Heart left ventricle (tissue), 16 donors: ENCODE results near the gene ARMC2. TPM values are rescaled to one million over a fixed set of nuclear protein-coding genes. Genes with fewer than 3 reads are reported as not detected.
"Not testable (repeated sequence)": the region's sequence is repeated elsewhere in the genome, so short reads cannot be mapped to it uniquely, and the experiment has no call there.

Source experiments
- ATAC-seq, 4 donors: fragments of 200-7000 bp; cut with Tn5 transposase; one replicate each; pipeline ENCODE4 v1.9.1; 2020 to 2022; ENCODE audit warnings: moderate library complexity in 4 of 4, mild to moderate bottlenecking in 3 of 4, moderate number of reproducible peaks in 1 of 4
- DNase-seq, 5 donors: peaks; one replicate each; pipeline ENCODE4 v3.0.0-alpha.2; 2020
- H3K27ac ChIP-seq, 12 donors: fragments of 200-600 bp; sonication (generic) in 4 of 12; one replicate each; pipeline versions ENCODE4 v1.5.0 to v1.8.0; 2016 to 2022; ENCODE audit warnings: mild to moderate bottlenecking in 2 of 12
- H3K27me3 ChIP-seq, 9 donors: fragments of 200-600 bp; sonication (generic) in 2 of 9; one replicate each; pipeline versions ENCODE4 v1.5.1 to v1.8.0; 2016 to 2022; ENCODE audit warnings: mild to moderate bottlenecking in 3 of 9
- H3K36me3 ChIP-seq, 9 donors: fragments of 200-600 bp; sonication (generic) in 2 of 9; one replicate each; pipeline versions ENCODE4 v1.5.0 to v1.8.0; 2018 to 2022; ENCODE audit warnings: mild to moderate bottlenecking in 2 of 9
- H3K4me1 ChIP-seq, 12 donors: fragments of 200-600 bp; sonication (generic) in 4 of 12; one replicate each; pipeline versions ENCODE4 v1.5.0 to v1.8.0; 2016 to 2022; ENCODE audit warnings: mild to moderate bottlenecking in 3 of 12
- H3K4me3 ChIP-seq, 12 donors: fragments of 200-600 bp; sonication (generic) in 4 of 12; one replicate each; pipeline versions ENCODE4 v1.5.0 to v1.8.0; 2017 to 2022; ENCODE audit warnings: mild to moderate bottlenecking in 9 of 12, moderate library complexity in 4 of 12
- H3K9me3 ChIP-seq, 12 donors: fragments of 200-600 bp; sonication (generic) in 4 of 12; one replicate each; pipeline versions ENCODE4 v1.5.0 to v1.8.0; 2016 to 2022; ENCODE audit warnings: mild to moderate bottlenecking in 1 of 12
- POLR2A ChIP-seq, 2 donors: fragments of 450-650 bp; IDR thresholded peaks; one replicate each; pipeline ENCODE4 v1.6.1; 2017; ENCODE audit warnings: antibody characterized with exemption in 2 of 2, mild to moderate bottlenecking in 2 of 2, moderate library complexity in 2 of 2
- WGBS, 4 donors: extraction: QIAGEN DNeasy Blood & Tissue Kit in 2 of 4; methylation state at CpG; one replicate each; pipeline versions ENCODE4 v1.1.5 to v1.1.7; 2013 to 2018; 5-methylcytosine and 5-hydroxymethylcytosine counted together
- intact Hi-C, 10 donors: fragments of 100-400 bp; cut with DNase I; formaldehyde crosslinking; loops; one replicate each; pipeline versions ENCODE4 v1.11.1 to v1.14.2; 2022
- polyA plus RNA-seq, 2 donors: library from polyadenylated mRNA; stranded (reverse); fragments of 200-250 nt; gene quantifications; one replicate each; pipeline ENCODE4 v1.2.3, GENCODE V29; 2013
- total RNA-seq, 9 donors: library from RNA; depleted of rRNA in 2 of 9; stranded (reverse); fragments of >200 nt in 2 of 9; fragmentation: NEBNext Ultra II Directional in 3 of 9; extraction: Animal tissue kit (Norgen Biotek cat#: 25700) in 3 of 9; gene quantifications; one replicate each; pipeline versions ENCODE4 v1.1.0 to v1.2.4, GENCODE V29; 2016 to 2023
- TF ChIP-seq, protein P1 (sequence below), 12 donors: fragments of 200-600 bp; sonication (generic) in 4 of 12; IDR thresholded peaks; one replicate each; pipeline versions ENCODE4 v1.5.0 to v1.8.0; 2018 to 2022; ENCODE audit warnings: antibody characterized with exemption in 12 of 12, mild to moderate bottlenecking in 5 of 12
- donor health status: ischemic (EF 13 %, LVEDD 7.1; RV severe dilation, severe dysfunction).
- donor health status: healthy with polysubstance abuse.
- donor health status: DM: no; HTN: yes; CAD: no.
- donor health status: DM: no; HTN: no; CAD: no.
- donor health status: ischemic (EF 25% LVEDD 6.9; RV normal size, moderate dysfunction).
- donor health status: ischemic (EF 25% LVEDD 5.7; RV mildly dilated, moderate dysfunction).
- donor health status: healthy.
- donor health status: DM: yes; HTN: yes; CAD: no.
- donor health status: ischemic (EF 35%, LVEDD 5.7; RV mildly dilated, moderate dysfunction).
- donor health status: nonischemic (EF 11% LVEDD 7.7; RV severe dilation, severe dysfunction).
- donor health status: DM: yes; HTN: yes; CAD: no.
- donor health status: PGD.
- donor health status: ischemic (EF 29% LVEDD 5.4; RV normal size, mild dysfunction).
- donor health status: nonischemic (EF 23%, LVEDD 6.1; RV moderate dilation, normal function).

Gene ARMC2
- total and polyA plus RNA-seq, 11 donors = 3.1 to 18.0 (median 9.2) TPM

DNA sequence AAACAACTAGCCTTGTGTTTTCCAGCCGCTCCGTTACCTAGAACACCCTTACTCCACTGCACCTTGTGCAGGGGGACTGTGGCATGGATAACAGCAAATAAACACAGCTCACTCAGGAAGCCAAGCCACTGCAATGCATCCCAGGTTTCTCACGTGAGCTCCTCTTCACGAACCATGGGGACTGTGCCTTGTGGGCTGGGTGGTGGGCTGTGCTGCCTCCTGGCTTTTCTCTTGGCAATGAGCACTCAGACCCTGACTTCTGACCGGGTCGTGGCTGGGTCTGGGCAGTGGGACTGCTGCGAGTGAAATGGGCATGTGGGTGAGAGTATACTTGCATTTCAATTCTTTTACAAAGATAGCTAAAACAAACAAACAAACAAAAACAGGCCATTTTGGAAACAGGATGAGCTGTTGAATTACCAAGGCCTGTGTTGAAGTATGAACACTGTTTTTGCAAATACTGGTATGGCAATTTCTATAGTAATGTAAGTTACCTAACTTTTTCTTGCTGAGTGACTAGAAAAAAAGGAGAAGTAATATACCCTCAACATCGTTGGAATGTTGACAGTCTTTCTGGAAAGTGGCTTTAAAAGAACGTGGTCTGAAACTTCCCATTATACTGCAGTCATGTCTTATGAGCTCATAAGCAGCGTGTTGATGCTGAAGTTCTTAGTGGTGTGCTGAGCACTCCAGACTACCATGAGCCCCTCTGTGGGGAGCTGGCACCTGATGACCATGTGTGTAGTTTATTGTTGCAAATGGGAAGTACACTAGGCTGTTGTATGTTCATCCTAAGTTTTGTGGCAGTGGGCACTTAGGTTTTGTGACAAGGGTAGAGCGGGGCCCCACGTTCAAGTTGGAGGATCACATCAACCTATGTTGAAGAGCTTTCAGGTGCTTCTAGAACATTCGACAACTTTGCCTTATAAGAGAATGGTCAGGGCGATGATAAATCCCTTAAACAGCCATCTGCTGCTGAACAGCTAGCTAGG is 120.4 kb downstream of the ARMC2 start:
- H3K27me3 ChIP-seq = no peaks in the 10 kb centered on the region
- H3K4me3 ChIP-seq = no peak overlapping the region
- no peak for DNase-seq
- no peaks in the 10 kb centered on the region for H3K9me3 ChIP-seq
- peak overlapping the region in 11 of 12 donors; percentile 44 to 88 (median 74) for H3K27ac ChIP-seq
- ATAC-seq = no peak
- intact Hi-C loops = no loop called here
- H3K36me3 ChIP-seq = peaks cover 0 to 6% (median 0%) of the 10 kb centered on the region in 9 donors
- TF ChIP-seq, protein P1, sequence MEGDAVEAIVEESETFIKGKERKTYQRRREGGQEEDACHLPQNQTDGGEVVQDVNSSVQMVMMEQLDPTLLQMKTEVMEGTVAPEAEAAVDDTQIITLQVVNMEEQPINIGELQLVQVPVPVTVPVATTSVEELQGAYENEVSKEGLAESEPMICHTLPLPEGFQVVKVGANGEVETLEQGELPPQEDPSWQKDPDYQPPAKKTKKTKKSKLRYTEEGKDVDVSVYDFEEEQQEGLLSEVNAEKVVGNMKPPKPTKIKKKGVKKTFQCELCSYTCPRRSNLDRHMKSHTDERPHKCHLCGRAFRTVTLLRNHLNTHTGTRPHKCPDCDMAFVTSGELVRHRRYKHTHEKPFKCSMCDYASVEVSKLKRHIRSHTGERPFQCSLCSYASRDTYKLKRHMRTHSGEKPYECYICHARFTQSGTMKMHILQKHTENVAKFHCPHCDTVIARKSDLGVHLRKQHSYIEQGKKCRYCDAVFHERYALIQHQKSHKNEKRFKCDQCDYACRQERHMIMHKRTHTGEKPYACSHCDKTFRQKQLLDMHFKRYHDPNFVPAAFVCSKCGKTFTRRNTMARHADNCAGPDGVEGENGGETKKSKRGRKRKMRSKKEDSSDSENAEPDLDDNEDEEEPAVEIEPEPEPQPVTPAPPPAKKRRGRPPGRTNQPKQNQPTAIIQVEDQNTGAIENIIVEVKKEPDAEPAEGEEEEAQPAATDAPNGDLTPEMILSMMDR (IDR thresholded peaks at IDR 0.05) = peak in 1 of 12 donors; percentile 20
- no peak for TF ChIP-seq POLR2A (IDR thresholded peaks at IDR 0.05)
- 75 to 84% (median 81%) methylated on average over 14 of the region's 14 CpGs for WGBS, 4 donors
- H3K4me1 ChIP-seq = peaks cover 4 to 56% (median 28%) of the 10 kb centered on the region in 12 donors

DNA sequence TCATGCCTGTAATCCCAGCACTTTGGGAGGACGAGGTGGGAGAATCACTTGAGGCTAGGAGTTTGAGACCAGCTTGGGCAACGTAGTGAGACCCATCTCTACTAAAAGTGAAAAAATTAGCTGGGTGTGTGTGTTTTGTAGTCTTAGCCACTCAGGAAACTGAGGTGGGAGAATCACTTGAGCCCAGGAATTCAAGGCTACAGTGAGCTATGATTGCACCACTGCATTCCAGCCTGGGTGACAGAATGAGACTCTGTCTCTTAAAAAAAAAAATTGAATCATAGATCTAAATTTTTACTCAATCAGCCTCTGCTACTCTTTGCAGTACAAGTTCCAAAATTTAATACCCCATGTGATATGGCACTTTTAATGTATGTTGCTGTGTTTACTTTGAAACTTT is 121.6 kb downstream of the ARMC2 start:
- no peak for DNase-seq
- H3K27ac ChIP-seq = peak overlapping the region in 10 of 12 donors; percentile 0 to 88 (median 75)
- peaks cover 0 to 4% (median 0%) of the 10 kb centered on the region in 9 donors for H3K36me3 ChIP-seq
- no peak for ATAC-seq
- no peaks in the 10 kb centered on the region for H3K9me3 ChIP-seq
- H3K27me3 ChIP-seq = no peaks in the 10 kb centered on the region
- no peak overlapping the region for H3K4me3 ChIP-seq
- WGBS, 4 donors = 65 to 88% (median 83%) methylated on average over 2 of the region's 2 CpGs
- peaks cover 4 to 66% (median 28%) of the 10 kb centered on the region in 12 donors for H3K4me1 ChIP-seq
- intact Hi-C loops = loop anchor here in 1 of 10 donors (2.0 kb wide), 1 partner anchor 23 kb away; no protein-coding TSS in a partner anchor
- TF ChIP-seq POLR2A (IDR thresholded peaks at IDR 0.05) = no peak
- TF ChIP-seq, protein P1 (IDR thresholded peaks at IDR 0.05) = no peak

DNA sequence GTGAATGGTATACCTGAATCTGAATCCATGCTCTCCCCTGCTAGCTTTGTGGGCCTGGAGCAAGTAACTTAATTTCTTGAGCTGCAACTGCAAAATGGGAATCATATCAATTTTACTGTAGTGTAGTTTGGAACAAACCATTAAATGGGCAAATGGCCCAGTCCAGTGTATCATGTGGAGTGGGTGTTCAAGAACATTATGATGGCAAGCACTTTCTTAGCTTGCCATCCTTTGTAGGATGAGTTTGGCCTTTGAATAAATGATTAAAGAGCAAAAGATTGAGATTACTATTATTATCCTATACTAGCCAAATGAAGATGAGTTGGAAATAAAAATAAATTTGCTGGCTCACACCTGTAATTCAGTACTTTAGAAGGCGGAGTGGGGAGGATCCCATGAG is 126.0 kb downstream of the ARMC2 start:
- DNase-seq = no peak
- Histone ChIP-seq H3K27me3 (no peaks in the 10 kb centered on the region), H3K27ac (peak overlapping the region in 1 of 12 donors; percentile 49), H3K9me3 (peaks cover 0 to 31% (median 0%) of the 10 kb centered on the region in 12 donors), H3K4me1 (peaks cover 0 to 36% (median 10%) of the 10 kb centered on the region in 12 donors), H3K4me3 (no peak overlapping the region), H3K36me3 (no peaks in the 10 kb centered on the region)
- intact Hi-C loops = no loop called here
- WGBS, 4 donors = 53 to 64% (median 58%) methylated on average over 1 of the region's 1 CpG
- TF ChIP-seq, protein P1 (IDR thresholded peaks at IDR 0.05) = no peak
- TF ChIP-seq POLR2A (IDR thresholded peaks at IDR 0.05) = no peak
- ATAC-seq = peak in 1 of 4 donors; percentile 56

DNA sequence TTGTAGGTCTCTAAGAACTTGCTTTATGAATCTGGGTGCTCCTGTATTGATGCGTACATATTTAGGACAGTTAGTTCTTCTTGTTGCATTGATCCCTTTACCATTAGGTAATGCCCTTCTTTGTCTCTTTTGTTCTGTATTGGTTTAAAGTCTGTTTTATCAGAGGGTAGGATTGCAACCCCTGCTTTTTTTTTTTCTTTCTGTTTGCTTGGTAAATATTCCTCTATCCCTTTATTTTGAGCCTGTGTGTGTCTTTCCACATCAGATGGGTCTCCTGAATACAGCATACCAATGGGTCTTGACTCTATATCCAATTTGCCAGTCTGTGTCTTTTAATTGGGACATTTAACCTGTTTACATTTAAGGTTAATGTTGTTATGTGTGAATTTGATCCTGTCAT is 130.4 kb downstream of the ARMC2 start:
- DNase-seq, intact Hi-C loops, H3K27me3 ChIP-seq, ATAC-seq, H3K27ac ChIP-seq, H3K4me3 ChIP-seq, H3K36me3 ChIP-seq: not testable (repeated sequence)
- Histone ChIP-seq H3K4me1 (peaks cover 0 to 15% (median 0%) of the 10 kb centered on the region in 12 donors), H3K9me3 (peaks cover 0 to 59% (median 2%) of the 10 kb centered on the region in 12 donors)
- 96 to 99% (median 98%) methylated on average over 1 of the region's 1 CpG for WGBS, 4 donors
